HepG2 (cell line): ENCODE measurements around the gene CDYL. TPM values are rescaled to one million over a fixed set of nuclear protein-coding genes. Genes with fewer than 3 reads are reported as not detected.

Experiments
- ATAC-seq: fragments of 200-7000 bp; cut with Tn5 transposase; 3 replicates; pipeline ENCODE4 v1.9.1; 2020; ENCODE audit warnings: mild to moderate bottlenecking, moderate library complexity
- BruUV-seq: library from RNA; stranded (reverse); fragments of 400-500 nt; replicated peaks from 2 replicates; lab custom pipeline; 2021; lab: Mats Ljungman, UMichigan
- CTCF ChIA-PET: fragments of 300-600 bp; formaldehyde crosslinking; extraction: SDS; loops from one replicate; lab custom pipeline; 2021; ENCODE audit warnings: low total read pairs, inconsistent platforms, low intra/inter-chr PET ratio; lab: Yijun Ruan, JAX
- POLR2A ChIA-PET: fragments of 350-600 bp; sonication (Branson Sonifier 250); formaldehyde crosslinking; loops from one replicate; lab custom pipeline; 2020; ENCODE audit warnings: antibody characterized with exemption, inconsistent platforms; lab: Yijun Ruan, JAX
- DNase-seq: peaks from one replicate; pipeline ENCODE4 v3.0.0-alpha.2; 2015; ENCODE audit warnings: low spot score
- FAIRE-seq: peaks from 3 replicates; lab custom pipeline; 2011; peaks lifted over from hg19 to GRCh38; lab: Jason Lieb, UNC
- H2AFZ ChIP-seq: one replicate; pipeline ENCODE4 v1.6.1; 2011; ENCODE audit warnings: low read length, inconsistent platforms
- H3K27ac ChIP-seq: fragments of 300-600 bp; 3 replicates; pipeline ENCODE4 v1.8.0; 2011; ENCODE audit warnings: mixed run types, mild to moderate bottlenecking, mixed read lengths, low read length, inconsistent platforms; ENCODE audit not compliant: insufficient read depth; ENCODE audit errors: extremely low read length
- H3K27me3 ChIP-seq, 2 experiments: fragments of 200-600 bp in 1 of 2; 2 replicates in 1 of 2; 3 replicates in 1 of 2; pipeline versions ENCODE4 v1.6.0 to v1.8.0; 2011; ENCODE audit warnings: low read length in 2 of 2, mild to moderate bottlenecking in 2 of 2, moderate library complexity in 2 of 2, inconsistent platforms in 1 of 2; ENCODE audit not compliant: insufficient read depth in 2 of 2, control insufficient read depth in 1 of 2
- H3K36me3 ChIP-seq, 2 experiments: fragments of 200-600 bp in 1 of 2; replicated peaks in 1 of 2; 2 replicates in 1 of 2; 3 replicates in 1 of 2; pipeline versions ENCODE4 v1.5.1 to v1.8.0; 2011; ENCODE audit warnings: low read length in 2 of 2, inconsistent platforms in 1 of 2; ENCODE audit not compliant: insufficient read depth in 2 of 2, control insufficient read depth in 1 of 2
- H3K4me1 ChIP-seq: 2 replicates; pipeline ENCODE4 v1.5.1; 2012; ENCODE audit warnings: low read length, inconsistent platforms; ENCODE audit not compliant: insufficient read depth
- H3K4me2 ChIP-seq: 2 replicates; pipeline ENCODE4 v1.6.0; 2011; ENCODE audit warnings: low read depth, low read length, inconsistent platforms
- H3K4me3 ChIP-seq, 3 experiments: fragments of 200-600 bp in 1 of 3; sonication (generic), shearing (Covaris generic) in 1 of 3; replicated peaks in 1 of 3; 2 replicates each; pipeline ENCODE4 v1.5.1; 2011 to 2016; ENCODE audit warnings: low read length in 3 of 3, inconsistent platforms in 2 of 3, low read depth in 2 of 3, mild to moderate bottlenecking in 2 of 3, control low read depth in 1 of 3, mixed read lengths in 1 of 3; ENCODE audit not compliant: insufficient read depth in 1 of 3
- H3K79me2 ChIP-seq: one replicate; pipeline ENCODE4 v1.6.1; 2011; ENCODE audit warnings: low read length, inconsistent platforms; ENCODE audit not compliant: insufficient read depth
- H3K9ac ChIP-seq: 2 replicates; pipeline ENCODE4 v1.6.0; 2011; ENCODE audit warnings: mild to moderate bottlenecking, low read depth, low read length, inconsistent platforms; ENCODE audit not compliant: insufficient read depth
- H3K9me3 ChIP-seq: 2 replicates; pipeline ENCODE4 v1.5.1; 2012; ENCODE audit warnings: mild to moderate bottlenecking, low read length
- H4K20me1 ChIP-seq: 2 replicates; pipeline ENCODE4 v1.6.0; 2011; ENCODE audit warnings: inconsistent platforms, mild to moderate bottlenecking, low read length, moderate library complexity; ENCODE audit not compliant: insufficient read depth
- MTERF4 ChIP-seq: sonication (generic); formaldehyde crosslinking; IDR thresholded peaks from 2 replicates; pipeline ENCODE4 v1.8.0; 2023; ENCODE audit warnings: mild to moderate bottlenecking, missing genetic modification reagents
- NR2F1 ChIP-seq, 2 experiments: fragments of 450-650 bp in 1 of 2; formaldehyde crosslinking in 1 of 2; IDR thresholded peaks; 2 replicates each; pipeline versions ENCODE4 v1.5.0 to v1.6.1; 2016 to 2020; ENCODE audit warnings: mild to moderate bottlenecking in 1 of 2, missing compliant biosample characterization in 1 of 2, missing genetic modification reagents in 1 of 2, moderate library complexity in 1 of 2
- ZKSCAN1 ChIP-seq: fragments of 150-350 bp; IDR thresholded peaks from 2 replicates; pipeline ENCODE4 v1.6.1; 2014; ENCODE audit warnings: low read length
- ZNF33A ChIP-seq: sonication (generic); formaldehyde crosslinking; IDR thresholded peaks from 2 replicates; pipeline ENCODE4 v1.5.1; 2020; ENCODE audit warnings: missing genetic modification reagents, mild to moderate bottlenecking, moderate library complexity, borderline replicate concordance
- WGBS: methylation state at CpG from one replicate; pipeline ENCODE4 v1.1.6; 2017; ENCODE audit warnings: low lambda C conversion rate; 5-methylcytosine and 5-hydroxymethylcytosine counted together
- in situ Hi-C: cut with HindIII; loops from 2 replicates; pipeline ENCODE4 v1.10.0; 2017; ENCODE audit warnings: low pct_unique_long_range_greater_than_20kb; ENCODE audit not compliant: extremely low pct_ligation_motif_present
- intact Hi-C: fragments of 100-400 bp; cut with micrococcal nuclease; formaldehyde crosslinking; loops from one replicate; pipeline ENCODE4 v1.10.0; 2022; ENCODE audit not compliant: unreplicated experiment
- polyA plus RNA-seq, 8 experiments: library from polyadenylated mRNA; depleted of rRNA in 3 of 8; stranded (reverse) in 7 of 8; unstranded in 1 of 8; fragments of >200 nt; fragmentation: Illumina TruSeq in 4 of 8; extraction: Trizol in 4 of 8; gene quantifications; 2 replicates each; pipeline versions ENCODE4 v1.2.1 to v1.2.3, GENCODE V29; 2011 to 2016; ENCODE audit warnings: low read depth in 4 of 8, missing spikeins in 1 of 8, mixed read lengths in 1 of 8; ENCODE audit not compliant: insufficient read depth in 1 of 8
- total RNA-seq, 5 experiments: library from RNA; depleted of rRNA; stranded (reverse); fragments of >200 nt; fragmentation: Illumina TruSeq; extraction: Trizol; gene quantifications; 2 replicates each; pipeline ENCODE4 v1.2.3, GENCODE V29; 2016; ENCODE audit warnings: low read depth in 1 of 5
- TF ChIP-seq, protein P1 (sequence below): sonication (generic); formaldehyde crosslinking; IDR thresholded peaks from 2 replicates; pipeline ENCODE4 v1.9.0; 2021; ENCODE audit warnings: missing genetic modification reagents, borderline replicate concordance
- TF ChIP-seq, protein P2 (sequence below): IDR thresholded peaks from 2 replicates; pipeline ENCODE4 v1.6.1; 2016; ENCODE audit warnings: missing compliant biosample characterization, missing genetic modification reagents, borderline replicate concordance
- TF ChIP-seq, protein P3 (sequence below): sonication (generic); formaldehyde crosslinking; IDR thresholded peaks from 2 replicates; pipeline ENCODE4 v1.4.0; 2020; ENCODE audit warnings: mild to moderate bottlenecking, missing genetic modification reagents

Gene CDYL
- total and polyA plus RNA-seq, 2 of the 13 experiments (the other 11 are each of a cell fraction or from before 2014, with no cell fraction given): 22.8 to 105 TPM

GRCh38 chr6:4743062-4743461 lies 33.1 kb upstream of the CDYL start:
- intact Hi-C loops (no loop called here), in situ Hi-C loops (no loop called here)
- no peak overlapping the region for H3K9ac ChIP-seq
- H3K79me2 ChIP-seq: no peaks in the 10 kb centered on the region
- no TSS peak for BruUV-seq
- peaks cover 0 to 4% of the 10 kb centered on the region in 2 experiments; a peak in 3 of 5 replicates for H3K27me3 ChIP-seq
- H3K4me1 ChIP-seq: no peaks in the 10 kb centered on the region
- WGBS: 27% methylated on average over 2 of the region's 2 CpGs
- FAIRE-seq (no peak), DNase-seq (no peak), ATAC-seq (no peak)
- H2AFZ ChIP-seq: no peak overlapping the region
- H3K9me3 ChIP-seq: no peaks in the 10 kb centered on the region
- no peak overlapping the region for H3K4me2 ChIP-seq
- no peaks in the 10 kb centered on the region for H4K20me1 ChIP-seq
- POLR2A ChIA-PET: no interaction called here
- CTCF ChIA-PET: no interaction called here
- H3K36me3 ChIP-seq: no peaks in the 10 kb centered on the region
- TF ChIP-seq MTERF4 (CRISPR knock-in tag): no peak
- TF ChIP-seq, protein P1, sequence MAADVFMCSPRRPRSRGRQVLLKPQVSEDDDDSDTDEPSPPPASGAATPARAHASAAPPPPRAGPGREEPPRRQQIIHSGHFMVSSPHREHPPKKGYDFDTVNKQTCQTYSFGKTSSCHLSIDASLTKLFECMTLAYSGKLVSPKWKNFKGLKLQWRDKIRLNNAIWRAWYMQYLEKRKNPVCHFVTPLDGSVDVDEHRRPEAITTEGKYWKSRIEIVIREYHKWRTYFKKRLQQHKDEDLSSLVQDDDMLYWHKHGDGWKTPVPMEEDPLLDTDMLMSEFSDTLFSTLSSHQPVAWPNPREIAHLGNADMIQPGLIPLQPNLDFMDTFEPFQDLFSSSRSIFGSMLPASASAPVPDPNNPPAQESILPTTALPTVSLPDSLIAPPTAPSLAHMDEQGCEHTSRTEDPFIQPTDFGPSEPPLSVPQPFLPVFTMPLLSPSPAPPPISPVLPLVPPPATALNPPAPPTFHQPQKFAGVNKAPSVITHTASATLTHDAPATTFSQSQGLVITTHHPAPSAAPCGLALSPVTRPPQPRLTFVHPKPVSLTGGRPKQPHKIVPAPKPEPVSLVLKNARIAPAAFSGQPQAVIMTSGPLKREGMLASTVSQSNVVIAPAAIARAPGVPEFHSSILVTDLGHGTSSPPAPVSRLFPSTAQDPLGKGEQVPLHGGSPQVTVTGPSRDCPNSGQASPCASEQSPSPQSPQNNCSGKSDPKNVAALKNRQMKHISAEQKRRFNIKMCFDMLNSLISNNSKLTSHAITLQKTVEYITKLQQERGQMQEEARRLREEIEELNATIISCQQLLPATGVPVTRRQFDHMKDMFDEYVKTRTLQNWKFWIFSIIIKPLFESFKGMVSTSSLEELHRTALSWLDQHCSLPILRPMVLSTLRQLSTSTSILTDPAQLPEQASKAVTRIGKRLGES: no peak
- TF ChIP-seq, protein P2, sequence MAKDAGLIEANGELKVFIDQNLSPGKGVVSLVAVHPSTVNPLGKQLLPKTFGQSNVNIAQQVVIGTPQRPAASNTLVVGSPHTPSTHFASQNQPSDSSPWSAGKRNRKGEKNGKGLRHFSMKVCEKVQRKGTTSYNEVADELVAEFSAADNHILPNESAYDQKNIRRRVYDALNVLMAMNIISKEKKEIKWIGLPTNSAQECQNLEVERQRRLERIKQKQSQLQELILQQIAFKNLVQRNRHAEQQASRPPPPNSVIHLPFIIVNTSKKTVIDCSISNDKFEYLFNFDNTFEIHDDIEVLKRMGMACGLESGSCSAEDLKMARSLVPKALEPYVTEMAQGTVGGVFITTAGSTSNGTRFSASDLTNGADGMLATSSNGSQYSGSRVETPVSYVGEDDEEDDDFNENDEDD (CRISPR knock-in tag): no peak
- TF ChIP-seq ZKSCAN1: no peak
- no peak for TF ChIP-seq NR2F1 (CRISPR knock-in tag; IDR thresholded peaks at IDR 0.05)
- TF ChIP-seq, protein P3, sequence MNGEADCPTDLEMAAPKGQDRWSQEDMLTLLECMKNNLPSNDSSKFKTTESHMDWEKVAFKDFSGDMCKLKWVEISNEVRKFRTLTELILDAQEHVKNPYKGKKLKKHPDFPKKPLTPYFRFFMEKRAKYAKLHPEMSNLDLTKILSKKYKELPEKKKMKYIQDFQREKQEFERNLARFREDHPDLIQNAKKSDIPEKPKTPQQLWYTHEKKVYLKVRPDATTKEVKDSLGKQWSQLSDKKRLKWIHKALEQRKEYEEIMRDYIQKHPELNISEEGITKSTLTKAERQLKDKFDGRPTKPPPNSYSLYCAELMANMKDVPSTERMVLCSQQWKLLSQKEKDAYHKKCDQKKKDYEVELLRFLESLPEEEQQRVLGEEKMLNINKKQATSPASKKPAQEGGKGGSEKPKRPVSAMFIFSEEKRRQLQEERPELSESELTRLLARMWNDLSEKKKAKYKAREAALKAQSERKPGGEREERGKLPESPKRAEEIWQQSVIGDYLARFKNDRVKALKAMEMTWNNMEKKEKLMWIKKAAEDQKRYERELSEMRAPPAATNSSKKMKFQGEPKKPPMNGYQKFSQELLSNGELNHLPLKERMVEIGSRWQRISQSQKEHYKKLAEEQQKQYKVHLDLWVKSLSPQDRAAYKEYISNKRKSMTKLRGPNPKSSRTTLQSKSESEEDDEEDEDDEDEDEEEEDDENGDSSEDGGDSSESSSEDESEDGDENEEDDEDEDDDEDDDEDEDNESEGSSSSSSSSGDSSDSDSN: no peak
- no peak for TF ChIP-seq ZNF33A (CRISPR knock-in tag)
- H3K27ac ChIP-seq: no peak overlapping the region
- no peak overlapping the region for H3K4me3 ChIP-seq
